HUDEP-2 (cell line): ENCODE measurements around the gene MAVS.
"Not testable (repeated sequence)": the region's sequence is repeated elsewhere in the genome, so short reads cannot be mapped to it uniquely, and the experiment has no call there.

ENCODE experiments used
- DNase-seq, 76 experiments: peaks; one replicate each; lab custom pipeline; 2025; ENCODE audit not compliant: unreplicated experiment in 76 of 76; lab: John Stamatoyannopoulos, UW

Gene MAVS

DNA sequence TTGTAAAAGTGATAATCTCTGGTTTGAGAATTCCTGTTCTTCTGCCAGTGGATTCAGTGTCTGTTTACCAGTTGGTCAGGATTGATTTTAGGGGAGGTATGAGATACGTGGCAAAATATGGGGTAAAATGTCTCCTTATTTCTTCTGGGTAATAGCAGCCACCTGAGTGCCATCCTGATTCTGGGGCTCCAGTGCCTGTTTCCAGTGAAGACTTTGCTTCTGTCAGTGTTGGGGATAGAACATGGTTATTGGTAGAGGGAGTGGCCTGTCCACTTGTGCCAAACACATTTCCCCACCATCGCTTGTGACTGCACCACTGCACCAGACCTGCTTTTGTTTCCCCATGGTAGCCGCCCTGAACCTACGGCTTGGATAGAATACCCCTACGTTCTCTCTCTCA lies 58.2 kb downstream of the MAVS start:
- DNase-seq: no peak

DNA sequence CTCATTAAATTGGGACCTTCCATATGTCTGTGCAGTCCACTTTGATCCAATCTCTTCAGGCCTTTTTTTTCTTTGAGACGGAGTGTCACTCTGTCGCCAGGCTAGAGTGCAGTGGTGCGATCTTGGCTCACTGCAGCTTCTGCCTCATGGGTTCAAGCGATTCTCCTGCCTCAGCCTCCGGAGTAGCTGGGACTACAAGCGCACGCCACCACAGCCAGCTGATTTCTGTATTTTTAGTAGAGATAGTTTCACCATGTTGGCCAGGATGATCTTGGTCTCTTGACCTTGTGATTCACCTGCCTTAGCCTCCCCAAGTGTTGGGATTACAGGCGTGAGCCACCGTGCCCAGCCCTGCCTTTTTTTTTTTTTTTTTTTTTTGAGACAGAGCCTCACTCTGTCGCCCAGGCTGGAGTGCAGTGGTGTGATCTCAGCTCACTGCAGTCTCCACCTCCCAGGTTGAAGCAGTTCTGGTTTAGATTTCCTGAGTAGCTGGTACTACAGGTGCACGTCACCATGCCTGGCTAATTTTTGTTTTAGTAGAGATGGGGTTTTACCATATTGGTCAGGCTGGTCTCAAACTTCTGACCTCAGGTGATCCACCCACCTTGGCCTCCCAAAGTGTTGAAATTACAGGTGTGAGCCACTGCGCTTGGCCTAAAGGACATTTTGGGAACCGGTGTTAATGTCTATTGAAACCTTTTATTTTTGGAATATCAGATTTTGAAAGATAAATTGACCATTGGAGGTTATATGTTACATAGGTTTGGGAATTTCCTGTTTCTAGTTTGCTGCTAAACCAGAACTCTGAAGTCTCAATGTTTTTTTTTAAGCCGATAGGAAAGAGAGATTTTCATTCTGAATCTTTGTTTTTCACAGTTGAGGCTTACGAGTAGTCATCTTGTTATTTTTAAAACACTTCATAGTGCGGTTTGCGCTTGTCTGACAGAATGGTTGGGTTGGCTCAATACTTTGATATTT lies 60.4 kb downstream of the MAVS start:
- not testable (repeated sequence) for DNase-seq

DNA sequence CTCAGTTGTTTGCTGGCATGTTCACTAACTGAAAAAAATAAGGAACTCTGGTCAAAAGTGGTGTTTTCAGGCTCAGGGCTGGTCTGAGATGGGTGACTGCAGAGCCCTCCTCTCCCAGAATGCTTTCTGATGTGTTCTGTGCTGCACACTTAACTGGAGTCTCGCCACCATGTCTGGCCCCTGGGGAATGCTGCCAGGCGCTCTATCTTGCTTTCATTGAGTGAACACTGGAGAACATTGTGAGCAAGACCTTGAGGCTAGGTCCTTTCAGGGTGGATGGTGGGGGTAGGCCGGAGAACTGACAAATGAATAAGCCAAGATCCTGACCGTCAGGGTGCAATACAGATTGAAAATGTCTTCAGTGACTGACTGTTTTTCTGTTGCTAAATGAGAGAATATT lies 62.0 kb downstream of the MAVS start:
- no peak for DNase-seq

DNA sequence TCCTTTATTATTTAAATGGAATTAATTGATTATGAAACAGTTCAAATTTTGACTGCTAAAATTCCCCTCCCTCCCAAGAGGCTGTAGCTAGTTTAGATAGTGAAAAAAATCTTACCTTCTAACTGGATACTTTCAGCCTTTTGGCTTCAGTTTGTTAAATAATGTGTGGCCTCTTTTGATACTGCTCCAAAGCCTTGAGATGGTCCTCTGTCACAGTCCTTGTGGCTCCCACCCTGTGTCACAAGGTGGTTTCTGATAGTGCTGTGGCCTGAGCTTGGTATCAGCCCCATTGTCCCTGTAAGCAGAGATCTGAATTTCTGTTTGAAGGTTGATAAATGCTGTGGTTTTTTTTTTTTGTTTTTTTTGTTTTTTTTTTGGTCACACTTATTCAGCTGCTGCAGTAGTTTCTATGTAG lies 63.3 kb downstream of the MAVS start:
- peak in 73 of 76 experiments; percentile 40 to 98 (median 87) for DNase-seq

DNA sequence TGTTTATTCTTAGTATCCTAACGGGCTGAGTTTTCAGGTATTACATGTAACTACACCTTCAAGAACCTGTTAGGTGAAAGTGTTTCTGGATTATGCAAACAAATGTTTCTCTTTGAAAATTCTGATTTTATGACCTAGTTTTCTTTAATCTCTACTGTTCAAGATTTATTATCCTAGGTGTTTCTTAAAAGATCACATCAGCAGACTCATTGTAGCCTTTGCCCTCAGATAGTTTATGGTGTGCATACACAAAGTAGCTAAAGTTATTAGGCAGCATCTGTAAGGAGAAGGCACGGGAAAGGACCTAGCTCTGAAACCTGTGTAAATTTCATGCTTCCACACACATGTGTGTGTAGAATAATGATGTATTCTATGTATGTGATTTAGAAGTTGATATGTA lies 64.2 kb downstream of the MAVS start:
- no peak for DNase-seq

DNA sequence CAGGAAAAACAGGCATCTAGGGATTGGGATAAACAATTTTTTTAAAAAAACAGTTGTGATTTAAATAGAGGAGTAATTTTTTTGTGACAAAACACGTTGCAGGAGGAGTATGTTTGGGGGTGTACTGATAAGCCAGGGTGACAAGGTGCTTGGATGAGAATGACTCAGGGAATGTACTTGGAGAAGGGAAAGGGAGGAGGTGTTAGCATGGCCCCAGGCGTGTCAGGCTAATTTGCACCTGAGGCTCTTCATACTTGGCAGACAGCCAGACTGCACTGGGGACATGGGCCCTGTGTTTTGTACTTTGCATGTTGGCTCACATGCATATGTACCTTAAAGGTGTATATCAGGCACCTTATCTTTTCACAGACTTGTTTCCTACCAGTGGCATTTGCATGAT lies 65.3 kb downstream of the MAVS start:
- DNase-seq: peak in 2 of 76 experiments; percentile 23 to 24

DNA sequence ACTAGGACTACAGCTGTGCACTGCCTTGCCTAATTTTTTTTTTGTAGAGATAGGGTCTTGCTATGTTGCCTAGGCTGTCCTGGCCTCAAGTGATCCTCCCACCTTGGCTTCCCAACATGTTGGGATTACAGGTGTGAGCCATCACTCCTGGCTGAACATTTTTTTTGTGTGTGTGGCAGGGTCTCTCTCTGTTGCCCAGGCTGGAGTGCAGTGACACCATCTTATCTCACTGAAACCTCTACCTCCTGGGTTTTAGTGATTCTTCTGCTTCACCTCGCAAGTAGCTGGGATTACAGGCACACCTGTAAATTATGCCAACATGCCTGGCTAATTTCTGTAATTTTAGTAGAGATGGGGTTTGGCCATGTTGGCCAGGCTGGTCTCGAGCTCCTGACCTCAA lies 67.8 kb downstream of the MAVS start:
- no peak for DNase-seq

DNA sequence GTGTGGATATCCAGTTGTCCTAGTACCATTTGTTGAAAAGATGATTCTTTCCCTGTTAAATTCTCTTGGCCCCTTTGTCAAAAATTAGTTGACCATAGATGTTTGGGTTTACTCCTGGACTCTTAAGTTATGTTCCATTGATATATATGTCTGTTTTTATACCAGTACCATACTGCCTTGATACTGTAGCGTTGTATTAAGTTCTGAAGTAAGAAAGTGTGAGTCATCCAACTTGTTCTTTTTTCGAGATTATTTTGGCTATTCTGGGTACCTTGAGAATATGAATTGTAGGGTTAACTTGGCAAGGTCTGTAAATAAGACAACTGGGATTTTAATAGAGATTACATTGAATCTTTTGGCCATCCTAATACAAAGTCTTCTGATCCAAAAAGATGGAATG lies 69.1 kb downstream of the MAVS start:
- no peak for DNase-seq

DNA sequence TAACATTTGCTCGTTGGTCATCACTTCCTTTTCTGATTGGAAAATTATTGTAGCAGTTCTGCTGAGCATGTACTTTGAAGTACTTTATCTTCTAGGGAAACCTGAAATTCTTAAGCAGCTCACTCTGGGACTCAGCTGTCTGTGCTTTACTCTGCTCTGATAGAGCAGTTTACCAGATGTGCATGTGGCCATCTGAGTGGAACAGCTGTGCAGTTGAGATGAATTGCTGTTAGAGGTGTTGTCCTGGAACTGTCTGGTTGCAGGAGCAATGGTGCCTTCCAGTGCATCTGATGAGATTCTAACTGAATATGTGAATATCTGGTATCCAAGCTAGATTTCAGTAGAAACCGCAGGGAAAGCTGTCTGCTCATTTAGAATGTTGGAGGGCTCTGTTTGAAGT lies 69.7 kb downstream of the MAVS start:
- DNase-seq: peak in 22 of 76 experiments; percentile 11 to 49 (median 32)

DNA sequence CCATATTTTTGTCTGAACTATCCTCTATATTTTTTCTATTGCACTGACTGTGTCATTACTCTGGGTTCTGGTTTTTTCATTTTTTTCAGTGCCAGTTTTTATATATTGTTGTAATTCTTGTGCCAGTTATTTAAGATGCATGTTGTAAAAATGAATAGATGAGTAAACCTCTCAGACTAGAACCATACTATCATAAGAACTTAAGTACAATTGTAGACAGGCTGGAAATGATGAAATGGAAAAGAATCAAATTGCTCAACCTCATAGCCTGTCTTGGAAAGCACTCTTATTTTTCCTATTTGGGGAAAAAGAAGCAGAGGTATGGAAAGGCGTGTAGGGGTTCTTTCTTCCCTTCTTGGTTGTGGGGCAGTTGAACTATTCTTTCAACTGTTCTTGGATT lies 72.7 kb downstream of the MAVS start:
- no peak for DNase-seq

DNA sequence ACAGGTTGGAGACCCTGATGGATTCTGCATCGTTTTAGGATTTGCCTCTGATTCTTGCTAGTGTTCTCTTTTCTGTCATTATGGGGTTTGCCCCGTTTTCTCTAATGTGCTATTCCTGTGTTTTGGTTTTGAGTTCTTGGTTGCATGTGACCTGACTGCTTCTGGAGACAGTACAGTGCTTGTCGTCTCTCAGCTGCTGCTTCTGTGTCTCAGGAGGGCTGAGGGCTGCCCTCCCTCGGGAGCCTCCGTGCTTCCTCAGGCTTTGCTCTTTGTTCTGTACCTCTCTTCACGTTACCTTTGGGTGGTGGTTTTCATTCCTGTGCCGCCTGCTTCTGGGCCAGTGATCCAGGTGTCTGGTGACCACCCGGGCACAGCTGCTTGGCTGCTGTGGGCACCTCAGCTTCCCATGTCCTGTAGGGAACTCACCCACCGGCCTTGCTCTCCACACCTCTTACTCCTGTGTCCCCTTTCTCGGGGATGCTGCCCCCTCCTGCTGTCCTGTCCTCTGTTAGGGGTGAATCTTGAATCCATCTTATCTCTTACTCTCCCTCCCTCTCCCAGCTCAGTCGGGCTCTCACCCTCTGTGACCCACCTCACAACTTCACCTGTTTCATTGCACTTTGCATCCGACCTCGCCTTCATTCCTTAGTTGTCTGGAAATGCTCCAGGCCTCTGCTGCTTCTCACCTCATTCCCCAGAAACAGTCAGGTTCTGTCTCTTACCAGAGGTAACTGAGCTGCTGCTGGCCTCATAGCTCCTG lies 75.8 kb downstream of the MAVS start:
- no peak for DNase-seq

DNA sequence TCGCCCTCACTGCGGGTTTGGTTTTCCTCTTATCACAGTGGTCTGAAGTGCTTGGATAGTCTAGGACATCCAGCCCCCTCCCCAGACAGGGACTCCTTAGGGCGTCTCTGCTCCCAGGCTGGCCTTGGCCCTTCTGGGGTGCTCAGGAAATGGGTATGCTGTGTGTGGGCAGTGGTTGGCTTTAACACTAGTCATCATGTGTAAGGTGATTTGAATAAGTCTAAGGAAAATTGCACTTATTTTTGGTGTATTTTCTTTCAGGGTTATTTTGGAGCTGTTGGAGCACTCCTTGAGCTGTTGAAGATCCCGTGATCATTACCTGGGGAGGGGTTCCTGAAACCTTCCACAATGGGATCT lies 76.3 kb downstream of the MAVS start:
- no peak for DNase-seq

DNA sequence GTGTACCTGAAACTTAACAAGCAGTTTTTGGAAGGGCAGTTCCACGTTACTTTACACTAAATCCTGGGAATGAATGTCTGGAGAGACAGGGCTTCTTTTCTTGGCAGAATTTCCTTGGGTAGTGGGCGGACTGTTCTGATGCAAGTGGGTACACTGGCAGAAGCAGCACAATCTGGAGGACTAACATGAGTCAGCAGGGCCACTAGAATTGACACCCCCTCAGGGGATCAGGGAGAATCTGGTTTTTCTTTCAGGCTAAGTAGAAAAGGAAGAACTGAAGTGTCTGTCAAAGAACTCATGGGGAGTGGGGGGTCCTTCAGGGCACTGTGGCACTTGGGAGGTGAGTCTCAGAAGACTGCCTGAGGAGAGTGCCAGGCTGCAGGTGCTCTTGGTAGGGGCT lies 77.2 kb downstream of the MAVS start:
- DNase-seq: peak in 2 of 76 experiments; percentile 16 to 20

DNA sequence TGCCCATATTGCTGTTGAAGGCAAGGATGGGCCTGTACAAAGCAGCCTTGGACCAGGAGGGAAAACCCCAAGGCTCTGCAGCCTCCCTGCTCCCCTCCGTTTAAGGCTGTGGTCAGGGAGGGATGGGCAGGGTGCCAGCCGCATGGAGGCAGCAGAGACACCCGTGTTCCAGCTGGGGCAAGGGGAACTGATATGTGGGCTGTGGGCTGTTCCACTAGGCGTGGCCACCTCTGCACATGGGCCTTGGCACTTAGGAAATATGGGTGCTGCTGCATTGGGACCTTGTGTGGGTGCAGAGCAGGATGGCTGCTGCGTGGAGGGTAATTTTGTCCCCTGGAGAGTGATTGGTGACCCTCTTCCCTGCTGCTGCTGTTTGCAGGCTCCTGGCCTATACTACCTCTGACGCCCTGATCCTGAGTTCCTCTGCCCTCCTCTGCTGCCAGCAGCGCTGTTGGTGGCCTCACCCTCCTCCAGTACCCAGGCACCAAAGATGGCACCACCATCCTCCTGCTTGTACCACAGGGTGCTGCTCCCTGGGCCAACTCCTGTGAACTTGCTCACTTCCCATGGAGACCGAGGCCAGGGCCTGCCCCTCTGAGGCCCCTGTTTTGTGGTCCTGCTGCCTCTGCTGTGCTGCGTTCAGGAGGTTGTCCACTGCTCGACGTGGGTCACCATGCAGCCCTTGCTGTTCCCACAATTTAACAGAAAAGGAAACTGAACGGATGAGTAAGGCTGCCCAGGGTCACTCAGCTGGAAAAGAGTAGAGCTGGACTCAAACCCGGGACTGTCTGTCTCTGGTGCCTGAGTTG lies 77.9 kb downstream of the MAVS start:
- DNase-seq: peak in 62 of 76 experiments; percentile 13 to 82 (median 54)

DNA sequence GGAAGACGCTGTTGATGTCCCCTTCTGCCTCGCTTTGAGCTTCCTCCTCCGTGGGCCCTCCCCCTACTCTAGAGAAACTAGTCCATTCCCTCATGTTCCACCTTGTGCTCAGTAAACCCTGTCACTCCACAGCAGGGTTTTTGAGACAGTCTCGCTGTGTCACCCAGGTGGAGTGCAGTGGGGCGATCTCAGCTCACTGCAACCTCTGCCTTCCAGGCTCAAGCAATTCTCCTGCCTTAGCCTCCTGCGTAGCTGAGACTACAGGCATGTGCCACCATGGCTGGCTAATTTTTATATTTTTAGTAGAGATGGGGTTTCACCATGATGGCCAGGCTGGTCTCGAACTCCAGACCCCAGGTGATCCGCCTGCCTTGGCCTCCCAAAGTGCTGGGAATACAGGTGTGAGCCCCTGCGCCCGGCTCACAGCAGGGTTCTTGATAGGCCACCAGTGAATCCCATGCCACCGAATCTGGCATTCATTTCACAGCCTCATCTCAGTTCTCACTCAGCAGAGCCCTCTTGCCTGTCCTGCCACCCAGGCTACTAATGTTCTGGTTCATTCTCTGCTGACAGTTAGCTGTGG lies 78.6 kb downstream of the MAVS start:
- DNase-seq: no peak
